ENCODE results near the gene STYXL2. TPM values are rescaled to one million over a fixed set of nuclear protein-coding genes. Genes with fewer than 3 reads are reported as not detected.

STYXL2 gene
- total RNA-seq, 1 donor from 2014 or later, result 0.27 TPM

DNA sequence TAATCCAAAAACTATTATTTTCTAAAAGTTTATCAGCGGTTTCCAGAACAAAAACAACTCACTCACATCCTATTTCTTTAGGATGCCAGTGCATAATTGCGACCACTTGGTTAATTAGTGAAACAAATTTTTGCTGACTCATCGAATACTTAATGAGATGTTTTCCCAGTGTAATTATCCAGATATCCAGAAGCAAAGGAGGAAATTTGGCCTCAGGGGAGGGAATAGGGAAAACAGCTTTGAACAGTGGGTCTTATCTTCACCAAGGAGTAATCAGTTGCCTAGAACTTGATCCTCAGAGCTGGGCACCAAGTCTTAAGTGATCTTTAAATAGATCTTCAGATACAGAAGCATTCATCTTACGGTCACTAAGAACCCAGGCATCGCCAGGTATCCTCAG, 24.3 kb downstream of the STYXL2 start:
- Mint-ChIP-seq H3K36me3 (ENCODE audit: unreplicated experiment) (no peaks in the 10 kb centered on the region), H3K4me1 (ENCODE audit: low read depth, unreplicated experiment) (peaks cover 4% of the 10 kb centered on the region), H3K9me3 (ENCODE audit: unreplicated experiment) (peaks cover 5% of the 10 kb centered on the region), H3K4me3 (ENCODE audit: unreplicated experiment) (no peak overlapping the region), H3K27ac (ENCODE audit: unreplicated experiment) (no peak overlapping the region), H3K27me3 (ENCODE audit: unreplicated experiment) (peaks cover 13% of the 10 kb centered on the region)
- TF ChIP-seq, protein P1, sequence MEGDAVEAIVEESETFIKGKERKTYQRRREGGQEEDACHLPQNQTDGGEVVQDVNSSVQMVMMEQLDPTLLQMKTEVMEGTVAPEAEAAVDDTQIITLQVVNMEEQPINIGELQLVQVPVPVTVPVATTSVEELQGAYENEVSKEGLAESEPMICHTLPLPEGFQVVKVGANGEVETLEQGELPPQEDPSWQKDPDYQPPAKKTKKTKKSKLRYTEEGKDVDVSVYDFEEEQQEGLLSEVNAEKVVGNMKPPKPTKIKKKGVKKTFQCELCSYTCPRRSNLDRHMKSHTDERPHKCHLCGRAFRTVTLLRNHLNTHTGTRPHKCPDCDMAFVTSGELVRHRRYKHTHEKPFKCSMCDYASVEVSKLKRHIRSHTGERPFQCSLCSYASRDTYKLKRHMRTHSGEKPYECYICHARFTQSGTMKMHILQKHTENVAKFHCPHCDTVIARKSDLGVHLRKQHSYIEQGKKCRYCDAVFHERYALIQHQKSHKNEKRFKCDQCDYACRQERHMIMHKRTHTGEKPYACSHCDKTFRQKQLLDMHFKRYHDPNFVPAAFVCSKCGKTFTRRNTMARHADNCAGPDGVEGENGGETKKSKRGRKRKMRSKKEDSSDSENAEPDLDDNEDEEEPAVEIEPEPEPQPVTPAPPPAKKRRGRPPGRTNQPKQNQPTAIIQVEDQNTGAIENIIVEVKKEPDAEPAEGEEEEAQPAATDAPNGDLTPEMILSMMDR (IDR thresholded peaks at IDR 0.05; ENCODE audit: partially characterized antibody, unreplicated experiment), result no peak
- no peak for DNase-seq

DNA sequence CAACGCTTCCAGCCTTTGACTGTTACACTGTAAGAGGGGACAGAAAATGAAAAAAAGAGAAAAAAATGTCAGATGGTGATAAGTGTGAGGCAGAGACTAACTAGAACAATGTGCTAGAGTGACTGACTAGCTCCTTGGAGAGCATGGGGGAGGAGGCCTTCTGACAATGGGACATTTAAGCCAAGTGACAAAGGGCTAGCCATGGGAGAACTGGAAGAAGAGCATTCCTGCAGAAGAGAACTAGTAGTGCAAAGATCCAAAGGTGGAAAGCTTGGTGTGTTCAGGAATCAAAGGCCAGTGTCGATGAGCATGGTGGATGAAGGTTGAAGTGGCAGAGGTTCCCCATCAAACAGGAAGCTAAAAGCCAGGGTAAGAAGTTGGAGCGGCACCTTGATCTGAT, 25.8 kb downstream of the STYXL2 start:
- H3K27ac Mint-ChIP-seq (ENCODE audit: unreplicated experiment), result no peak overlapping the region
- TF ChIP-seq, protein P1 (IDR thresholded peaks at IDR 0.05; ENCODE audit: partially characterized antibody, unreplicated experiment), result no peak
- peaks cover 4% of the 10 kb centered on the region for H3K4me1 Mint-ChIP-seq (ENCODE audit: low read depth, unreplicated experiment)
- no peak for DNase-seq
- no peaks in the 10 kb centered on the region for H3K36me3 Mint-ChIP-seq (ENCODE audit: unreplicated experiment)
- H3K4me3 Mint-ChIP-seq (ENCODE audit: unreplicated experiment), result no peak overlapping the region
- H3K9me3 Mint-ChIP-seq (ENCODE audit: unreplicated experiment), result peaks cover 5% of the 10 kb centered on the region
- H3K27me3 Mint-ChIP-seq (ENCODE audit: unreplicated experiment), result peaks cover 14% of the 10 kb centered on the region

DNA sequence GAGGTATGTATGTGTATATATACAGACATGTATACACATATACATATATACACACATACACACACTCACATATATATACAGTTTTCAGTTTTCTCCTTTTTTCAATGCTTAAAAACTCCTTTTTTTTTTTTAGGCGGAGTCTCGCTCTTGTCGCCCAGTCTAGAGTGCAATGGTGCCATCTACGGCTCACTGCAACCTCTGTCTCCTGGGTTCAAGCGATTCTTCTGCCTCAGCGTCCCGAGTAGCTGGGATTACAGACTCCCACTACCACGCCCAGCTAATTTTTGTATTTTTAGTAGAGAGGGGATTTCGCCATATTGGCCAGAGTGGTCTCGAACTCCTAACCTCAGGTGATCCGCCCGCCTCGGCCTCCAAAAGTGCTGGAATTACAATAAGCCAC, 27.0 kb downstream of the STYXL2 start:
- DNase-seq, result no peak
- Mint-ChIP-seq H3K4me3 (ENCODE audit: unreplicated experiment) (peak overlapping the region; percentile 83), H3K4me1 (ENCODE audit: low read depth, unreplicated experiment) (peaks cover 4% of the 10 kb centered on the region), H3K36me3 (ENCODE audit: unreplicated experiment) (peaks cover 5% of the 10 kb centered on the region), H3K9me3 (ENCODE audit: unreplicated experiment) (peaks cover 9% of the 10 kb centered on the region), H3K27ac (ENCODE audit: unreplicated experiment) (no peak overlapping the region), H3K27me3 (ENCODE audit: unreplicated experiment) (peaks cover 20% of the 10 kb centered on the region)
- TF ChIP-seq, protein P1 (IDR thresholded peaks at IDR 0.05; ENCODE audit: partially characterized antibody, unreplicated experiment), result no peak

DNA sequence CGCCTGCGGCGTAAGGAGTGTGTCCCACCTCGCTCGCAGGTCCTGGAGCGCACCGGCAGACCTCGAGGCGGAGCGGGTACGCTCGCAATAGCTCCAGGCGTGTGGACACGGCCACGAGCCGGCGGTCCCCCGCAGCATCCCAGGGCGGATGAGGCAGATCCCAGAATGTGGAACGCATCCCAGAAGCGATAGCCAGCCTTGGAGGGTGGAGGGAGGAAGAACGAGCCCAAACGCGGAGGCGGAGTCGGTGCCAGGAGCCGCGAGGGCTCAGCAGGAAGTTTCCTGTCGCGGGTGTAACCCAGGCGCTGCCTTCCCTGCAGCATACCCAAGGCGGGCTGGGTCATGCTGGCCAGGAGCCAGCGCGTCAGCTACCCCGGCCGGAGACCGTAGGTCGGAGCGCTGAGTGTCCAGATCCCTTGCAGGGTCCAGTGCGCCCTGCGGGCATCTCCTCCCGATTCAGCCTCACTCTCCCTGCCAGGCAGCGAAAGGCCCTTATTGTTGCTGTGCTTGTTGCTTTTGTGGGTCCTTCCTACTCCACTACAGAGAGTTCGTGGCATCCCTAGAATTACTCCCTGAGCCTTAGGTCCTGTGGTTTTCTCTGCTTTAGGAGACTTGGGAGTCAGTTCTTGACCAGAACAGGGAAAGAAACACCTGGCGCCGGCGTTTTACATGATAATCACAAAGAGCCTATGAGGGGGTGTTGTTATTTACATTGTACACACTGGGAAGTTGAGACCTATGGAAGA, 27.7 kb downstream of the STYXL2 start:
- Mint-ChIP-seq H3K36me3 (ENCODE audit: unreplicated experiment) (peaks cover 8% of the 10 kb centered on the region), H3K27ac (ENCODE audit: unreplicated experiment) (no peak overlapping the region), H3K27me3 (ENCODE audit: unreplicated experiment) (peaks cover 21% of the 10 kb centered on the region), H3K9me3 (ENCODE audit: unreplicated experiment) (peaks cover 9% of the 10 kb centered on the region), H3K4me1 (ENCODE audit: low read depth, unreplicated experiment) (peaks cover 4% of the 10 kb centered on the region), H3K4me3 (ENCODE audit: unreplicated experiment) (peak overlapping the region; percentile 83)
- TF ChIP-seq, protein P1 (IDR thresholded peaks at IDR 0.05; ENCODE audit: partially characterized antibody, unreplicated experiment), result no peak
- peak; percentile 36 for DNase-seq

DNA sequence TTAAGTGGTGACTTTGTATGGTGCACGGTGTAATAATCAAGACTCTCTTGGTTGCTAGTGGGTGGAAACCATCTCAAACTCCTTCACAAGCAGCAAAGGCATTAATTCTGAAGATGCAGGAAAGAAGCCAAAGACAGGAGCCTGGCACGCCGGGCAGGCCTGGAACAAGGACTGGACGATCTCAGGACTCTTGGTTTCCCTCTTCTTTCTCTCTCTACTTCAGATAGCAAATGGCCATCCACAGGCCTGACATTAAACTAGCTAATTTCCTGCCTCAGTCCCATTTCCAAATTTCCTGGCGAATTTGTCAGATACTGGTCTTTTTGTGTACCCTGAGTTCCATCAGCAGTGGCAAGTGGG, 28.2 kb downstream of the STYXL2 start:
- H3K4me1 Mint-ChIP-seq (ENCODE audit: low read depth, unreplicated experiment), result peaks cover 4% of the 10 kb centered on the region
- no peak overlapping the region for H3K4me3 Mint-ChIP-seq (ENCODE audit: unreplicated experiment)
- TF ChIP-seq, protein P1 (IDR thresholded peaks at IDR 0.05; ENCODE audit: partially characterized antibody, unreplicated experiment), result no peak
- H3K27me3 Mint-ChIP-seq (ENCODE audit: unreplicated experiment), result peaks cover 21% of the 10 kb centered on the region
- H3K9me3 Mint-ChIP-seq (ENCODE audit: unreplicated experiment), result peaks cover 9% of the 10 kb centered on the region
- H3K27ac Mint-ChIP-seq (ENCODE audit: unreplicated experiment), result no peak overlapping the region
- H3K36me3 Mint-ChIP-seq (ENCODE audit: unreplicated experiment), result peaks cover 11% of the 10 kb centered on the region
- DNase-seq, result no peak
